GM19043 (cell line): ENCODE data around the gene RNU1-1.
"Not testable (repeated sequence)": the region's sequence is repeated elsewhere in the genome, so short reads cannot be mapped to it uniquely, and the experiment has no call there.

ENCODE experiments used
- ATAC-seq: cut with Tn5 transposase; IDR thresholded peaks from one replicate; pipeline ENCODE4 v1.9.1; 2021; ENCODE audit warnings: low read depth; ENCODE audit not compliant: unreplicated experiment

RNU1-1 gene

DNA sequence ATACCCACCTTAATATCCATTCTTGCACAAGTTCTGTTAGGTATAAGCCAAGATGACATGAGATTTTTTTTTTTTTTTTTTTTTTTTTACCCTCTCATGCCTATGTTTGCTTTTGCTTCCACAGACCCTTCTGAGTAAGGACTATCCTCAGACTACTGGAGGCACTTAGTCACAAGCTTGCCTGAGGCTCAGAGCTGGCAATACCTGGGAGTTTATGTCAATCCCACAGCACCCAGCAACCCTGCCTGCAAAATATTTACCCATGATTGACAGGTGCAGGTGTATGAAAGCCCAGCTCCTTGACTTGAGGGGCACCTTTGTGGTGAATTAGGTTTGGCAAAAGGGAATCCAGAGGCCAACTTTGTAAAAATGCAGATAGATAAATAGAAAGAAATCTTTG is 11.7 kb upstream of the RNU1-1 start:
- not testable (repeated sequence) for ATAC-seq

DNA sequence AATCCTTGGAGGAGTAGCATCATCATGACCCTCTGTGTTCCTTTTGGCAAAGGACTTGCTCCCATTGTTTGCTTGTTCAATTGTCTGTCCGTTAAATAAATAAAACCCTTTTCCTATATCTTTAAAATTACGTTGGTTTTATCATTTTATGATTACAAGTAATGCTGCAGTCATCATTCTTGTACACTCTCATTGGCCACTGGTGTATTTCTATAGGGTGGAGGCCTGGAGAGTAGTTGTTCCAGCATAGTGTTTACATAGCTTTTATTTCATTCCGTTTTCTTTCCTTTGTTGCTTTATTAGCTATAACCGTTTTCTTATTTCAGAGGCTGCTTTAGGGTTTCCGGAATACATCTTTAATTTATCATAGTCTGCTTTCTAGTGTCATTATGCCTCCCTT is 7.6 kb upstream of the RNU1-1 start:
- ATAC-seq, result not testable (repeated sequence)

DNA sequence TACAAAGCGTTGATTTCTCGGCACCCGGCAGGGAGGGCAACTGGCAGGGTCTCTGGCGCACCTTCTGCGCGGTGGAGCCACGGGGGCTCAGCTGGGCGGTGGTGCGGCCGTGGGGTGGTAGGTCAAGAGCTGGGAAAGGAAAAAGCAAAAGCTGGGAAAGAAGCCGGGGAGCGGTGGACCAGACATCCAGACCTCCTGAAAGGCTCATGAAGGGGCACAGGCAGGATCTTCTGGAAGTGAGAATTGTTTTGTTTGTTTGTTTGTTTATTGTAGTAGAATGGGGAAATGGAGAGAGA is 7.2 kb upstream of the RNU1-1 start:
- ATAC-seq, result no peak

DNA sequence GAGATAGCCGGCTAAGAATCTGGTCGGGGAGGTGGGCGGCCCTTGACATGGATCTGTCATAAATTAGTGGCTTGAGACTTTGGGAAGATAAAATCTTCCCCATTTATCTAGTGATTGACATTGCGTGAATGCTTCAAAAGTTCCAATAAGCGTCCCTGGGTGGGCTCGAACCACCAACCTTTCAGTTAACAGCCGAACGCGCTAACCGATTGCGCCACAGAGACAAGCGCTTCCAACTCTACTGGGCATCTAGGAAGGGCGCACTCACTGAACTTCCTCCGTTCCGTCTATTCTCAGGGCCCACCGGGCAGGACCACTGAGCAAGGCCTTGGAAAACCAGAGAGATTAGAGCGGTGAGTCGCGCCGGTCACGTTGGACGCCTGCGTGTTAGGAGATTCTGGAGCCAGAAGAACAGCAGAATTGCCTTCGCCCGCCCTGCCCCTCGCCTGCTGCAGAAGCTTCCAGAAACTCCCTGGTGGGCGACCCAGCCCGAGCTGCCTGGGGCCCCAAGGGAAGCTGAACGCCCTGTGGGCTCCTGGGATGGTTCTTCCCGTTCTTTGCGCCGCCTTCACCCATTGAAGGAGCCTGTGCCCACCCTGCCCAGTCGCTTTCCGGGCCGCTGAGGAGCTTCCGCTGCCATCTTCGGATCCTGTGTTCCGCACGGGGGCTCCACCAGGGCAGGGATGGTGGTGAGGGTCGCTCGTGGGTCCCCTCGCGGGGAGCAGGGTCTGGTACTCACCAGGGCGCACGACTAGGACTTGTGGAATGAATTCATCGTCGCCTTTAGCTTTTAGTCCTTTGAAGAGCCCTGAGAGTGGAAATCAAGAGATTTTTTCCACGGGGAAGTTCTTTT is 6.6 kb upstream of the RNU1-1 start:
- not testable (repeated sequence) for ATAC-seq

GRCh38 chr1:16519255-16519951 is 5.3 kb upstream of the RNU1-1 start:
- ATAC-seq, result not testable (repeated sequence)

- ATAC-seq, result not testable (repeated sequence)
Measured at GRCh38 chr1:16518913-16519254, 4.8 kb upstream of the RNU1-1 start.

DNA sequence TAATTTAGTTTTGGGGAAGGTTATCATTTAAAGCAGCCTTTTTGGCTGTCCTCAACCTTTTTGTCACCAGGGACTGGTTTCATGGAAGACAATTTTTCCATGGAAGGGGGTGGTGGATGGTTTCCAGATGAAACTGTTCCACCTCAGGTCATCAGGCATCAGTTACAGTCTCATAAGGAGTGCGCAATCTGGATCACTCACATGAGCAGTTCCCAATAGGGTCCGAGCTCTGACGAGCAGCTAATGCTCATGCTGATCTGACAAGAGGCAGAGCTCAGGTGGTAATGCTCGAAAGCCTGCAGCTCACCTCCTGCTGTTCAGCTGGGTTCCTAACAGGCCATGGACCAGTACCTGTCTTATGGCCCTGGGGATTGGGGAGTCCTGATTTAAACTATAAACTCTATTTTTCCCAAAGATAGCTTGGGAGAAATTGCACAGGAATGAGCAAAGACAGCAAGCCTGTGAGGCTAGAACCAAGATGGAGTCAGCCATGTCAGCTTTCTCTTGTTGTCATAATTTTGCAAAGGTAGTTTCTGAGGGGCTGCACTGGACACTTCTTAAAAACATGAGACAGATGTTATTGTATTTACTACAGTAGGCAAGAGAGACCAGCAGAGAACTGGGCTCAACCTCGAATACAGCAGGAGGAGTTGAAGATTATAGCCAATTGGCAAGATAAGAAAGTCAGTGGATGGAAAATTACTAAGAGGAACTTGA is 2.8 kb upstream of the RNU1-1 start:
- ATAC-seq, result not testable (repeated sequence)

DNA sequence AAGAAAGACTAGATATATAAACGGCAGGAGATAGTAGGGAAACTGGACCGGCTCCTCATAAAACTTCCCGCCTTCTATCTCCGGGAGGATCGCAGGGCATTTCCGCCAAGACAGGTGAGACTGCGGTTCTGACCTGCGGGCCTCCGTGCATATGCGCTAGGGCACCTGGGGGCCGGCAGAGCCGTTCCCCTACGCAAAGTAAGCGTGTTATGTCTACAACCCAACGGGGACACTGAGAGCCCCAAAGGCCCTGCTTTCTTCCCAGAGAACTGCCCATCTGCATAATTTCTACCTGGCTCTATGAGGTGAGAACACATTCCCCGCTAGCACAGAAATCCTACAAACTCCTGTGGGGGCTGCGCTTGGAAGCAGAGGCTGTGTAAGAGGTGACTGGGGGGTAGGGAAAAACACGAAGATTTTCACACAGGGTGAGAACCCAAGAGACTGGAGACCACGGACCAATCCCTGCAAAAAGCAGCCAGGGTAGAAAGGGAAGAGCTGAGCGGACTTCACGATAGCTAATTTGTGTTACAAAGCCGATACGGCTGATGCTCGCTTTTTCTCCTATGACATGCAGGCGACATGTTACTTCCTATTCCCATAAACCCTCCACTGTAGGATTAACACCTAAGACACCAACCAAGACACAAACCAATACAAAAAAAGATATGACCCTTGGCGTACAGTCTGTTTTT is 526 bp downstream of the RNU1-1 start:
- peak; percentile 71 for ATAC-seq

DNA sequence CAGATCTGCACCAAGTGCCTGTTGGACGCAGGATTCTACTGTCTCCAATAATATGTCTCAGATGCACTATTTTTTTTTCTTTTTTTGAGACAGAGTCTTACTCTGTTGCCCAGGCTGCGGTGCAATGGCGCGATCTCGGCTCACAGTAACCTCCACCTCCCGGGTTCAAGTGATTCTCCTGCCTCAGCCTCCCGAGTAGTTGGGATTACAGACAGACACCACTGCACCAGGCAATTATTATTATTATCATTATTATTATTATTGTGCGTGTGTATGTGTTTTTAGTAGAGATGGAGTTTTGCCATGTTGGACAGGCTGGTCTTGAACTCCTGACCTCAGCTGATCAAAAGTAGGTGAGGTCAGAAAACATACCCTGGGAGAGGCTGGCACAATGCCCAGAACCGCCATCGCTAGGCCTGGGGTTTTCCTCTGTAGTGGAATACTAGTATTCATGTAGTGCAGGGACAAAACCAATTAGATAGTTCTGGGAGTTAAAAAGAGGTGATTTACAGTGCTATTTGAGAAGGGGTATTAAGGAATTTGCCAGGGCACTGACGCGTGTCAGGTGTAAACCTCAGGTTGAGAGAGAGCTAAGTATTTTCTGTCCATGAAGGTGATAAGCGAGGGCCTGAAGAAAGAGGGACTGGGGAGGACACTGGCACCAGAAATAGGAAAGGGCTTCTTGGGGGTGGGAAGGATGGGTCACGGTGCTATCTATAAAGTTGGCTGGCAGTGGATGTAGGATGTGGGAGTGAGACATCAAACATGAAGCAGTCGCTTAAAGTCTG is 1.3 kb downstream of the RNU1-1 start:
- ATAC-seq, result not testable (repeated sequence)

- ATAC-seq, result not testable (repeated sequence)
Measured at GRCh38 chr1:16511926-16512325, 2.2 kb downstream of the RNU1-1 start.

DNA sequence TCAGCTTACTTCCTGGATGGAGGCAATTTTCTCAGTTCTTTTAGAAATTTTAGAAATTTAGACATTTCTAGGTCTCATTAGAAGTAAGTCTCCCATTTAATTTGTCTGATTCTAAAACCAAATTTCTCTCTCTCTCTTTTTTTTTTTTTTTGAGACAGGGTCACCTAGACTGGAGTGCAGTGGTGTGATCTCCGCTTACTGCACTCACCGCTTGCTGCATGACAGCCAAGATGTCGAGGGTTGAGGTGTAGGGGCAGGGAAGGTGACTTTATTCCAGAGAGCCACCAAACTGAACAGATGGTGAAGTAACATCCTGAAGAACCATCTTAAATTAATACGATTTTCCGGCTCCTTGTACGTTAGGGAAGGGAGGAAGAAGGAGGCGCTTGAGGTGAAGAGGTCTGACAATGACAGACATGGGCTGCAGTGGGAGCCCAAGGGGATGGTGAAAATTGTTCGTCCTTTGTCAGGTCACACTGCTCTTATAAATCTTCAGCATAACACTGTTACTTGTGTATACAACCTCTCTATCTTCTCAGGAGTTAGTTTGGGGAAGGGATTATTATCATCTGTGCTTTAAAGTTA is 5.1 kb downstream of the RNU1-1 start:
- not testable (repeated sequence) for ATAC-seq

DNA sequence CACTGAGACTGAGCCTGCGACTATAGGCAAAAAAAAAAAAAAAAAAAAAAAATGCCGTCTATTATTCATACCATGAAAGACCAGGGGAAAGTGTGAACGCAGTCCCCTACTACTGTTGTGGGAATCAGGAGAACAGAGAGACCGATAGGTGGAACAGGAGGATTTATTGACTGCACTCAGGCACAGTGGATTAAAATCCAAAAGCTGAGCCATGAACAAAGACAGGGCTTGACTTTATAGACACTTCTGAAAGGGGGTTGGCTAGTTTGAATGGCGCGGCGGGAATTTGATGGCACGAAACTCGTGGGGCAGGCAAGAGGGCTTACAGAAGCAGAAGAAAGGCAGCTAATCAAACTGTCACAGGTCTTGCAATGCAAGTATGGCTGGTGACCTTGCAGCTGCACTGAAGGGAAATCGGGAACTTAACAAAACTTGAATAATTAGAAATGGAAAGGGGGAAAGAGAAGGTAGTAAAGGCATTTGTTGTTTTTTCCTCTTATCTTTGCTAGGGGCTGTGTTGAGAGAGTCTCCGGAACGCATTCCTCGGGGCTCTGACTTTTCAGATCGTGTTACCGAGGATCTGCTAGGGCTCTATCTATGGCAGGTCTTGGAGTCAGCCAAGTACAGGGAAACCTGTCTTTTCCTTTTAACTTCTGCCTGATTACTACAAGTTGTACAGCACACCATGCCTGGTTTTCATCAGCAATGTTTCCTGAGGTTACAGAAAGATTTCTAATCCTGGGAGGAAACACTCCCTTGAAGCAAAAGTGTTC is 7.5 kb downstream of the RNU1-1 start:
- not testable (repeated sequence) for ATAC-seq

- not testable (repeated sequence) for ATAC-seq
Measured at GRCh38 chr1:16505870-16506269, 8.2 kb downstream of the RNU1-1 start.

DNA sequence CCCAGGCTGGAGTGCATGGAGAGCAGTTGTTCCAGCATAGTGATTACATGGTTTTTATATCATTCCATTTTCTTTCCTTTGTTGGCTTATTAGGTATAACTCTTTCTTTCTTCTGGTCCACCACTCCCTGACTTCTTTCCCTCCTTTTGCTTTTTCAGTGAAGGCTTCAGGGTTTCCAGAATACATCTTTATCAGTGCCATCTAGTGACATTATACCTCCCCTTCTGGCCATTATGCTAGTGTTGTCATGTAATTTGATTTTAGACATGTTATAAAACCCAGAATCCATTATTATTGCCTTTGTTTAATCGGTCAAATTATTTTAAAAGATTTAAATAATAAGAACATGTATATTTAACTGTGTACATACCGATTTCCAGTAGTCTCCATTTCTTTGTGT is 10.6 kb downstream of the RNU1-1 start:
- ATAC-seq, result no peak

- not testable (repeated sequence) for ATAC-seq
Measured at GRCh38 chr1:16501446-16501845, 12.6 kb downstream of the RNU1-1 start.

GRCh38 chr1:16500975-16501374 is 13.1 kb downstream of the RNU1-1 start:
- ATAC-seq, result not testable (repeated sequence)

DNA sequence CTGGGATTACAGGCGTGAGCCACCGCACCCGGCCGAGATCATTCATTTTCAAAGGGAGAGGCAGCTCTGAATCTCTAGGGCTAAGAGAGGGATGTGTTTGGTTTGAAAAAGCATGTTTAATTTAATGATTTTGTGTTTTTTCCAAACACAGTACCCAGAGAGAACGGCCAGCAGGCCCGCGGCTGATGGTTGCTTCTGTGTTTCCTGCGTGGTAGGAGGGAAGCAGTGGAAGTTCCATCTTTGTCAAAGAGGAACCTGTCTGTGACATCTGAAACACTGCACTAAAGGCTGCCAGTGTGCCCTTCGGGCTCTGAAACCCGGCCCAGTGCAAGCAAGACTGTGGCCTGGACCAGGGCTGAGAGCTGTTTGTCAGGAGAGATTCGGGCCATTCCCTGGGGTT is 13.6 kb downstream of the RNU1-1 start:
- ATAC-seq, result not testable (repeated sequence)

GRCh38 chr1:16498573-16499413 is 15.3 kb downstream of the RNU1-1 start:
- ATAC-seq, result peak; percentile 75
